Ishikawa (cell line): ENCODE measurements around the gene MAPK11.

ENCODE experiments used
- EGR1 ChIP-seq: IDR thresholded peaks from 2 replicates; pipeline ENCODE4 v1.6.1; 2012
- EP300 ChIP-seq: IDR thresholded peaks from 2 replicates; pipeline ENCODE4 v1.6.1; 2012; ENCODE audit warnings: borderline replicate concordance
- FOXM1 ChIP-seq: IDR thresholded peaks from 2 replicates; pipeline ENCODE4 v1.6.1; 2012; ENCODE audit warnings: low read depth, borderline replicate concordance
- RAD21 ChIP-seq: IDR thresholded peaks from 2 replicates; pipeline ENCODE4 v1.6.1; 2012; ENCODE audit warnings: low read depth
- TF ChIP-seq, protein P1 (sequence below): IDR thresholded peaks from 2 replicates; pipeline ENCODE4 v1.6.1; 2012

DNA sequence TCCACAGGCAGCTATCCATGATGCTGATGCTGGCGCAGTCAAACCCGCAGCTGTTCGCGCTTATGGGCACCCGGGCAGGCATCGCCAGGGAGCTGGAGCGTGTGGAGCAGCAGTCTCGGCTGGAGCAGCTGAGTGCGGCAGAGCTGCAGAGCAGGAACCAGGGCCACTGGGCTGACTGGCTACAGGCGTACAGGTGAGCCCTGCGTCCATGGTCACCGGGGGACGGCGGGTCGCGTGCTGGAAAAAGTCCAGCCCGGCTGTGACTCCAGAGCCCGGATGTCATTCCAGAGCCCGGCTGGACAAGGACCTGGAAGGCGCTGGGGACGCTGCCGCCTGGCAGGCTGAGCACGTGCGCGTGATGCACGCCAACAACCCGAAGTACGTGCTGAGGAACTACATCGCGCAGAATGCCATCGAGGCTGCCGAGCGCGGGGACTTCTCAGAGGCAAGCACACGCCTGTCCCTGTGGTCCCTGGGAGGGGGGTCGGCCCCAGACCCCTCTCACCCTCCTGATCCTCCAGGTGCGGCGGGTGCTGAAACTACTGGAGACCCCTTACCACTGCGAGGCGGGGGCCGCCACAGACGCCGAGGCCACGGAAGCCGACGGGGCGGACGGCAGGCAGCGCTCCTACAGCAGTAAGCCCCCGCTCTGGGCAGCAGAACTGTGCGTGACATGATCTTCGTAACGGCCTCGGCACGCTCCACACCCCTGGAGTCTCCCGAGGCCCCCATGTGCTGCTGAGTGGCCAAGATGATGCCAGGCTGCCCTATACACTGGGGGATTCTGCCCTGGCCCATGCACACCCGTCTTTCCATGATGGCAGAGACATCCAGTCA is 53.3 kb downstream of the MAPK11 start:
- TF ChIP-seq FOXM1 (no peak), EGR1 (no peak), EP300 (no peak), RAD21 (no peak)
- TF ChIP-seq, protein P1, sequence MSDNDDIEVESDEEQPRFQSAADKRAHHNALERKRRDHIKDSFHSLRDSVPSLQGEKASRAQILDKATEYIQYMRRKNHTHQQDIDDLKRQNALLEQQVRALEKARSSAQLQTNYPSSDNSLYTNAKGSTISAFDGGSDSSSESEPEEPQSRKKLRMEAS, result no peak
